ENCODE measurements around the gene CFAP20DC.

GRCh38 chr3:58884453-58884852 is 165.4 kb downstream of the CFAP20DC start:
- no peak for TF ChIP-seq CTCF (IDR thresholded peaks at IDR 0.05; ENCODE audit: low read depth, low read length)
- no peak for TF ChIP-seq EZH2phosphoT487 (IDR thresholded peaks at IDR 0.05; ENCODE audit: low read depth)

All from OCI-LY3 (cell line).